GM19397 (cell line): ENCODE data around the gene FKBP4.

Experiments used
- ATAC-seq: cut with Tn5 transposase; IDR thresholded peaks from one replicate; pipeline ENCODE4 v1.9.1; 2021; ENCODE audit warnings: mild to moderate bottlenecking, moderate library complexity; ENCODE audit not compliant: unreplicated experiment

The FKBP4 gene

GRCh38 chr12:2776129-2776806 lies 18.5 kb upstream of the FKBP4 start:
- ATAC-seq: no peak

- no peak for ATAC-seq
Measured at GRCh38 chr12:2779281-2779680, 15.5 kb upstream of the FKBP4 start.

- no peak for ATAC-seq
Measured at GRCh38 chr12:2783936-2784600, 10.7 kb upstream of the FKBP4 start.

GRCh38 chr12:2785017-2785416 lies 9.8 kb upstream of the FKBP4 start:
- no peak for ATAC-seq

- ATAC-seq: no peak
Measured at GRCh38 chr12:2791089-2791488, 3.7 kb upstream of the FKBP4 start.

GRCh38 chr12:2792671-2793500 lies 1.9 kb upstream of the FKBP4 start:
- ATAC-seq: no peak

GRCh38 chr12:2793561-2793960 lies 1.2 kb upstream of the FKBP4 start:
- ATAC-seq: no peak

GRCh38 chr12:2794191-2794735 lies 507 bp upstream of the FKBP4 start:
- ATAC-seq: peak; percentile 1

- peak; percentile 64 for ATAC-seq
Measured at GRCh38 chr12:2795291-2796186, 769 bp downstream of the FKBP4 start.

- ATAC-seq: no peak
Measured at GRCh38 chr12:2796187-2796666, 1.5 kb downstream of the FKBP4 start.

- no peak for ATAC-seq
Measured at GRCh38 chr12:2797721-2798418, 3.1 kb downstream of the FKBP4 start.

GRCh38 chr12:2800046-2800570 lies 5.3 kb downstream of the FKBP4 start:
- ATAC-seq: no peak

- ATAC-seq: no peak
Measured at GRCh38 chr12:2801044-2801783, 6.4 kb downstream of the FKBP4 start.

- no peak for ATAC-seq
Measured at GRCh38 chr12:2803635-2804392, 9.0 kb downstream of the FKBP4 start.

GRCh38 chr12:2804393-2805142 lies 9.8 kb downstream of the FKBP4 start:
- no peak for ATAC-seq

GRCh38 chr12:2805143-2805520 lies 10.4 kb downstream of the FKBP4 start:
- no peak for ATAC-seq

GRCh38 chr12:2806700-2807099 lies 11.9 kb downstream of the FKBP4 start:
- no peak for ATAC-seq
